NT2/D1 (cell line): Measurements from ENCODE around the gene BCDIN3D.

Source experiments
- DNase-seq: peaks from one replicate; pipeline ENCODE4 v3.0.0-alpha.2; 2011; ENCODE audit warnings: low read depth, low spot score
- H3K27me3 ChIP-seq: 2 replicates; pipeline ENCODE4 v1.6.0; 2011; ENCODE audit warnings: mild to moderate bottlenecking; ENCODE audit not compliant: insufficient read length, insufficient read depth
- H3K36me3 ChIP-seq: 2 replicates; pipeline ENCODE4 v1.6.1; 2011; ENCODE audit warnings: mild to moderate bottlenecking, low read length, mixed read lengths; ENCODE audit not compliant: insufficient read depth, insufficient read length
- H3K4me1 ChIP-seq: 2 replicates; pipeline ENCODE4 v1.5.1; 2011; ENCODE audit not compliant: insufficient read depth, insufficient read length
- H3K4me3 ChIP-seq: 2 replicates; pipeline ENCODE4 v1.5.1; 2011; ENCODE audit warnings: low read depth; ENCODE audit not compliant: insufficient read length
- H3K9ac ChIP-seq: 2 replicates; pipeline ENCODE4 v1.6.0; 2011; ENCODE audit warnings: low read depth; ENCODE audit not compliant: insufficient read length
- H3K9me3 ChIP-seq: 2 replicates; pipeline ENCODE4 v1.5.1; 2011; ENCODE audit warnings: mild to moderate bottlenecking, low read length; ENCODE audit not compliant: insufficient read depth
- SUZ12 ChIP-seq: IDR thresholded peaks from 2 replicates; pipeline ENCODE4 v1.6.1; 2011; ENCODE audit not compliant: insufficient read length, insufficient read depth; ENCODE audit errors: extremely low read depth
- YY1 ChIP-seq: IDR thresholded peaks from 2 replicates; pipeline ENCODE4 v1.6.1; 2011; ENCODE audit not compliant: insufficient read length, insufficient read depth
- ZNF274 ChIP-seq: IDR thresholded peaks from 2 replicates; pipeline ENCODE4 v1.6.1; 2011; ENCODE audit warnings: mild to moderate bottlenecking, low read depth, low read length

The BCDIN3D gene, protein sequence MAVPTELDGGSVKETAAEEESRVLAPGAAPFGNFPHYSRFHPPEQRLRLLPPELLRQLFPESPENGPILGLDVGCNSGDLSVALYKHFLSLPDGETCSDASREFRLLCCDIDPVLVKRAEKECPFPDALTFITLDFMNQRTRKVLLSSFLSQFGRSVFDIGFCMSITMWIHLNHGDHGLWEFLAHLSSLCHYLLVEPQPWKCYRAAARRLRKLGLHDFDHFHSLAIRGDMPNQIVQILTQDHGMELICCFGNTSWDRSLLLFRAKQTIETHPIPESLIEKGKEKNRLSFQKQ

DNA sequence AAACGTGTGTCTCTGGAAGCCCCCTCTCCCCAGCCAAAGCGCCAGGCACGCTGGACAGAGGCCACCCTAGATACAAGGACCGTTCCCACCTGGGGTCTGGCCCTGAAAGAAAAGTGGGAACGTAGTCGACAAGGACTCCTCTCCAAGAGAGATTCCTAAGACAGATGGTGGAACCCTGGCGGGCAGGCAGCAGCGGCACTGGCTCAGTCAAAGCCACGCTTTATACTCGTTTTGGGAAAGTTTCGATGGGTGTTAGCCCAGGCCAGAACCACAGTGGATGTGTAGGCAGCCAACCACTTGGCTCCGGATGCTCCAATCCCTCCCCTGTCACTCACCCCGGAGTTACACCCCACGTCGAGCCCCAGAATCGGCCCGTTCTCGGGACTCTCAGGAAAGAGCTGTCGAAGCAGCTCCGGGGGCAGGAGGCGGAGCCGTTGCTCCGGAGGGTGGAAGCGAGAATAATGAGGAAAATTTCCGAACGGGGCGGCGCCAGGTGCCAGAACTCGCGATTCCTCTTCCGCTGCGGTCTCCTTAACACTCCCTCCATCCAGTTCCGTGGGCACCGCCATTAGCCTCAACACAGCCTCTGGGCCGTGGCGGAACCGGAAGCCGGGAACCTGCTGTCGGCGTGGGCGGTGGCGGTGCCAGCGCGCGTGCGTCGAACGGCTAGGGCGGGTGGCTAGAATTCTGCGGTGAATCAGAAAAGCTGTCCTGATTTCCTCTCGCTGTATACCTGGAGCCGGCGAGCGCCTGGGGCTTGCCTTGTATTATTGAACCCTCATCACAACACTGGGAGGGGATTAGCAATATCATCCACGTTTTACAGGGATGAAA is at the start of gene BCDIN3D:
Gene BCDIN3D, minus strand, starts transcription at position 588 of the 834 bp plus-strand sequence. Its CDS starts 19 bp downstream, at position 569.
- Histone ChIP-seq H3K9ac (peak within 1 kb of the TSS; percentile 86), H3K27me3 (no peaks in the 10 kb centered on the region), H3K9me3 (no peaks in the 10 kb centered on the region), H3K4me3 (peak within 1 kb of the TSS; percentile 83), H3K36me3 (no peaks in the 10 kb centered on the region), H3K4me1 (no peaks in the 10 kb centered on the region)
- DNase-seq: no peak
- no peak for TF ChIP-seq SUZ12
- peak; percentile 72 for TF ChIP-seq YY1

DNA sequence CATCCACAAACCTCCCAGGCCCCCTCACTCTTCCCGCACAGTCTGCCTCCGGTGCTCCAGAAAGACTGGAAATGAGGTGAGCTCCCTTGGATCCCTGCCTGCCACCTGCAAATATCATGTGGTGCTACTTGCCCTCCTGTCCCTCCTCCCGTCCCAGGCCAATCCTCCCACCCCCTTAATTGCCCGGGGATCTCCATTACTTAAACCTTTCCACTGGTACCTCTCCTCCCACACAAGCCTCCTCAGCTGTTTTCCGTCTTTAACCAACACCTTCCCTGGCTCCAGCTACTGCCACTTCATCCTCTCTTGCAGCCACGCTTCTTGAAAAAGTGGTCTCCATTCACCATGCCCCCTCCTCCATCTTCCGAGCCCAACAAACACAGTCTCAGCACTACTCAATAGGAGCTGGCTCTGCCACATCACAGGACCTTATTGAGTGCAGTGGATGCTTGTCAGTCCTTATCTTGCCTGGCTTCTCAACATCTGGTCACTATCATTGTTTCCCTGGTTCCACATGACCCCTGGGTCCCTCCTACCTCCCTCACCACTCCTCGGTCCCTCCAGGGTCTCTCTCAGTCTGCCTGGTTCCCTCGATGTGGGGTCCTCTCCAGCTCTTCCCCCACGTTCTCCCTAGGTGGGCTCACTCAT is 49.3 kb upstream of the BCDIN3D start:
- no peak for DNase-seq
- Histone ChIP-seq H3K9ac (no peak overlapping the region), H3K9me3 (0 out of 2 replicates have a peak, but pooled peaks cover 6% of the 10 kb centered on the region), H3K27me3 (no peaks in the 10 kb centered on the region), H3K36me3 (no peaks in the 10 kb centered on the region), H3K4me3 (no peak overlapping the region), H3K4me1 (peaks cover 38% of the 10 kb centered on the region)
- TF ChIP-seq YY1: no peak
- no peak for TF ChIP-seq SUZ12
- TF ChIP-seq ZNF274: no peak

DNA sequence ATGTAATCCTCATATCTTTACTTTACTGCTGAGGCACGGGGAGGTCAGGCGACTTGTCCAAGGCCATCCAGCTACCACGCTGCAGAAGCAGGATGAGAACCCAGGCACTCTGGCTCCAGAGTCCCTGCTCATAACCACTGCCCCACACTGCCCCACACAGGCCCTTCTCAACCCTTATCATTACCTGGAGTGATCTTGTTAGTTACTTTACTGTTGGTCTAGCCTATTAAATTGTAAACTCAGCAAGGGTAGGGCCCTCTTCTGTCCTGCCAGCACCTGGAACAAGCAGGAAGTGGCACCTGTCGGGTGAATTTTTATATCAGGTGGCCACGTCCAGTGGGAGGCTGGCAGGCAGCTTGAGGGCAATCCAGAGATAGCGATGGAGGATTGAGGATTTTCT is 48.6 kb upstream of the BCDIN3D start:
- no peak overlapping the region for H3K4me3 ChIP-seq
- peaks cover 40% of the 10 kb centered on the region for H3K4me1 ChIP-seq
- H3K9ac ChIP-seq: no peak overlapping the region
- H3K9me3 ChIP-seq: 0 out of 2 replicates have a peak, but pooled peaks cover 6% of the 10 kb centered on the region
- H3K36me3 ChIP-seq: no peaks in the 10 kb centered on the region
- H3K27me3 ChIP-seq: no peaks in the 10 kb centered on the region
- DNase-seq: no peak
- TF ChIP-seq YY1: no peak
- TF ChIP-seq ZNF274: no peak
- TF ChIP-seq SUZ12: no peak

DNA sequence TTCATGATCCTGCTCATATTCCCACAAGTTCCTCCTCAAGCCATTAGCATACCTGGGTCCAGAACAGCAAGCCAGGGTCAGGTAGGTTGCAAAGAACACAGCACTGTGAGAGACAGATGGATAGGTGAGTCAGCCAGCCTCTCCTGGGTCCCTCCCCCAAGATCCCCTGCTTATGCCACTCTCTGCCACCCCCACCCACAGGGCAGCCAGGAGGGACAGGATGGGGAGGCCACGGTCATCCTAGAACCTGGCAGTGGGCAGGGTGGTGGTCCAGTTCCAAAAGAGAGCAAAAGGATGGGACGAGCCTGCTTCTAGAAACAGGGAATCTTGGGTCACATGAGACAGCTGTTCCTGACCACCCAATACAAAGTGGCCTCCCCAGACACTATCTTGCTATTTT is 48.1 kb upstream of the BCDIN3D start:
- Histone ChIP-seq H3K9me3 (0 out of 2 replicates have a peak, but pooled peaks cover 6% of the 10 kb centered on the region), H3K4me1 (peaks cover 41% of the 10 kb centered on the region), H3K27me3 (no peaks in the 10 kb centered on the region), H3K36me3 (no peaks in the 10 kb centered on the region), H3K9ac (no peak overlapping the region), H3K4me3 (no peak overlapping the region)
- no peak for TF ChIP-seq ZNF274
- DNase-seq: no peak

DNA sequence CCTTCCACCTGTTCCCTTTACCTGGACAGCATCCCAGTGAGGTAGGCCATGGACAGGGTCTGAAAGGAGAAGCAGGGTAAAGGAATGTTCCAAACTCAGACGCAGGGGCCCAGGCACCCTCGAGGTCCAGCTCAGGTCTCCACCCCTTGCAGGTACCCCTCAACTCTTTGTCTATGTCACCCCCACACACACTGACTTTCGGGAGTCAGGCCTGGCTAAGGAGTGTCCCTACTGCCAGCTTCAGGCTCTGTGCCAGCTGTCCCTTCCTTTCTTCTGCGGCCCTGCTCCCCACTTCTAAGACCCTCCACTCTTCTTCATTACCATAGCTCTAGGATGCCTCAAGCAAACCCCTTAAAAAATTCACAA is 47.2 kb upstream of the BCDIN3D start:
- peaks cover 41% of the 10 kb centered on the region for H3K4me1 ChIP-seq
- H3K27me3 ChIP-seq: no peaks in the 10 kb centered on the region
- no peak overlapping the region for H3K9ac ChIP-seq
- H3K4me3 ChIP-seq: no peak overlapping the region
- 0 out of 2 replicates have a peak, but pooled peaks cover 6% of the 10 kb centered on the region for H3K9me3 ChIP-seq
- H3K36me3 ChIP-seq: no peaks in the 10 kb centered on the region
- no peak for DNase-seq
- no peak for TF ChIP-seq YY1
- no peak for TF ChIP-seq SUZ12
- no peak for TF ChIP-seq ZNF274

DNA sequence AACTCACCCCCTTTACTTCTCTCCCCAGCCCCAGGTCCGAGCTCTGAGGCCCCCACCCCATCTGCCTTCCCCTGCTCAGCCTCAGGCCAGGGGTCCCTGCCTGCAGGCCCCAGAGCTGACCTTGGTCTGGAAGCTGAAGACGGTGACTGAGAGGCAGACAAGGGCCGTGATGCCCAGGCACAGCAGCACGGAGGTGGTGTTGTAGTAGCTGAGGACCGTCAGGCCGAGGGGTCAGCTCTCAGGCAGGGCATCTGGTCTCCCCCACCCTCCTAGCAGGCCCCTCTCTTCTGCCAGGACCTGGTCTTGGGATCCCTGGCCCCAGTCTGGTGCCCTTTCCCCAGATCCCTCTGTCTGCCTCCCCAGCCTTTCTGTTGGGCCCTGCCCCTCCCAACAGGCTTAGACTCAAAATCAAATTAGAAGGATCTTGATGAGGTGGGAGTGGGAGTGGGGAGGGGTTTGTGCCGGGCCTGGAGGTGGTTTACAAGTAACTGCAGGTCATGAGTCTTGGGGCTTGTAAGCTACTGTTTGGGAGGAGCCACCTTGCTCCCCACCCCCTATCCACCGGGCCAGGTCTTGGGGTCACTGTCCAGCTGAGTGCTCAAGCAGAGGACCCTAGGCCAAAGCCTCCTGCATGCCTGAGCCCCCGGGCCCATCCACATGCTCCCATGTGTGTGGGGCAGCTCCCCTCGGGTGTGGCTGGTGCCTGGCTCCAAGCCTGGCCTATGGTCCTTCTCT is 46.6 kb upstream of the BCDIN3D start:
- TF ChIP-seq ZNF274 (no peak), YY1 (no peak), SUZ12 (no peak)
- 0 out of 2 replicates have a peak, but pooled peaks cover 6% of the 10 kb centered on the region for H3K9me3 ChIP-seq
- H3K27me3 ChIP-seq: no peaks in the 10 kb centered on the region
- no peaks in the 10 kb centered on the region for H3K36me3 ChIP-seq
- no peak overlapping the region for H3K9ac ChIP-seq
- no peak for DNase-seq
- H3K4me1 ChIP-seq: peaks cover 39% of the 10 kb centered on the region
- H3K4me3 ChIP-seq: no peak overlapping the region
